Gastrocnemius medialis (tissue), 4 donors: ENCODE measurements around the gene SLC6A17. TPM values are rescaled to one million over a fixed set of nuclear protein-coding genes. Genes with fewer than 3 reads are reported as not detected.
A peak's percentile ranks its signal among the peaks of the same experiment; 100 is the strongest.

Source experiments
- ATAC-seq, 2 donors: fragments of 150-250 bp; one replicate each; pipeline ENCODE4 v1.9.1; 2016
- DNase-seq, 2 donors: peaks; one replicate each; pipeline ENCODE4 v3.0.0-alpha.2; 2019
- H3K27ac ChIP-seq, 4 donors: fragments of 200-600 bp; sonication (generic); 1 replicate in 1 of 4; 2 replicates in 3 of 4; pipeline ENCODE4 v1.5.1; 2016 to 2018; ENCODE audit warnings: mild to moderate bottlenecking in 2 of 4, moderate library complexity in 1 of 4
- H3K27me3 ChIP-seq, 3 donors: fragments of 200-600 bp; sonication (generic) in 2 of 3; 1 replicate in 1 of 3; 2 replicates in 2 of 3; pipeline versions ENCODE4 v1.5.1 to v1.6.0; 2016 to 2019; ENCODE audit warnings: mild to moderate bottlenecking in 1 of 3, moderate library complexity in 1 of 3
- H3K36me3 ChIP-seq, 2 donors: fragments of 200-600 bp; sonication (generic) in 1 of 2; one replicate each; pipeline ENCODE4 v1.5.1; 2017 to 2018
- H3K4me1 ChIP-seq, 2 donors: fragments of 200-600 bp; sonication (generic) in 1 of 2; one replicate each; pipeline ENCODE4 v1.5.1; 2016 to 2017; ENCODE audit warnings: mild to moderate bottlenecking in 2 of 2
- H3K4me3 ChIP-seq, 4 donors: fragments of 200-600 bp; sonication (generic) in 3 of 4; 1 replicate in 1 of 4; 2 replicates in 3 of 4; pipeline ENCODE4 v1.5.1; 2016 to 2019; ENCODE audit warnings: mild to moderate bottlenecking in 2 of 4
- H3K9me3 ChIP-seq, 3 donors: fragments of 200-600 bp; sonication (generic) in 2 of 3; 1 replicate in 1 of 3; 2 replicates in 2 of 3; pipeline ENCODE4 v1.5.1; 2016 to 2019
- POLR2A ChIP-seq, 2 donors: fragments of 450-650 bp; IDR thresholded peaks; one replicate each; pipeline ENCODE4 v1.6.1; 2017; ENCODE audit warnings: antibody characterized with exemption in 2 of 2, mild to moderate bottlenecking in 2 of 2, moderate library complexity in 2 of 2
- in situ Hi-C, 4 donors: fragments of 200-750 bp; cut with MboI; loops; one replicate each; pipeline versions ENCODE4 v1.15.0 to v1.8.0; 2017; ENCODE audit warnings: low sequenced_read_pairs in 4 of 4
- intact Hi-C: fragments of 100-400 bp; cut with DNase I; formaldehyde crosslinking; loops from one replicate; pipeline ENCODE4 v1.15.1; 2023; ENCODE audit warnings: low total_unique reads
- total RNA-seq, 4 donors: library from RNA; depleted of rRNA; stranded (reverse); fragments of >200 nt; gene quantifications; one replicate each; pipeline versions ENCODE4 v1.1.0 to v1.2.3, GENCODE V29; 2016
- TF ChIP-seq, protein P1 (sequence below), 5 experiments: fragments of 450-650 bp in 3 of 5; fragments of 200-600 bp in 2 of 5; sonication (generic) in 2 of 5; IDR thresholded peaks in 4 of 5; conservative IDR thresholded peaks in 1 of 5; 1 replicate in 4 of 5; 2 replicates in 1 of 5; pipeline ENCODE4 v1.5.1; 2016 to 2019; ENCODE audit warnings: antibody characterized with exemption in 5 of 5, mild to moderate bottlenecking in 3 of 5, moderate library complexity in 3 of 5

SLC6A17 gene
- under 1 TPM in 2 of 4 donors, not detected in 2; 0.02 to 0.03 TPM for total RNA-seq

DNA sequence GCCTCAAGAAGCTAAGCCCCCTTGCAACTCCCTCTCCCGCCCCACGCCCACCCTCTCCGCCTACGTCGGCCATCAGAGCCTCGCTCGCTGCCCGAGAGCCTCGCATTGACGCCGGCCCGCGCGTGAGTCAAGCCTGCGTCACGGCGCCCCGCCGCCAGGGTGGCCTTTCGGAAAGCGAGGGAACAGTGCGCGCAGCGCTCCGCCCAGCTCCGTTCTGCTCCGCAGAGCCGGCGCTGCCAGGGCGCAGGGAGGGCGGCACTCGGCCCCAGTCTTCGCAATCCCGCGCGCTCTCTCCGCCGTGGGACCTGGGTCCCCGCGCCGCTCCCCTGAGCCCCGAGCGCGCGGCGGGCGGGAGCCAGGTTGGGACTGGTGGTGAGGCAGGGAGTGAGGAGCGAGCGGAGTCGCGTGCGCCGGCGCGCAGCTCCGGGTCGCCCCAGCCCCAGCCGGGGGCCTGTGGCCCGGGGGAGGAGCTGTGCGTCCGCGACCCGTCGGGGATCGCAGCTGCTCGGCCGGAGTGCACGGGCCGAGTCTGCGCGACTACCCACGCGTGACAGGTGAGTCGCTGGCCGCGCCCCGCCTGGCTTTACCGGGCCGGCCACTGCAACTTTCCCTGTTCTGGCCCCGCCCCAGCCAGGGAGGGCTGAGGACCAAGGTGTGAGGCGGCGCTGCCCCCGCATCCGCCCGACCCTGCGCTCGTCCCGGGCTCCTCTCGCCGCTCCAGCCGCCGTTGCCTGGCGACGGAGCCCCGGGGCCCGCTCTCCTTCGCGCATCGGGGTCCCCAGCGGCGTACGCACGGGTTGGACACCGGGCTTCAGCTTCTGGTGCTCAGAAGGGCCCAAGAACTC is at the start of gene SLC6A17:
Gene SLC6A17 (plus strand): TSS at position 165 of the 845 bp plus-strand sequence. CDS start 16,436 bp downstream, outside the sequence.
- H3K9me3 ChIP-seq = no peaks in the 10 kb centered on the region
- no peak for DNase-seq
- peaks cover 0 to 3% of the 10 kb centered on the region in 2 donors for H3K4me1 ChIP-seq
- H3K27ac ChIP-seq = no peak within 1 kb of the TSS
- intact Hi-C loops = no loop called here
- in situ Hi-C loops = no loop called here
- H3K36me3 ChIP-seq = no peaks in the 10 kb centered on the region
- ATAC-seq = no peak
- no peak for TF ChIP-seq POLR2A (IDR thresholded peaks at IDR 0.05)
- TF ChIP-seq, protein P1, sequence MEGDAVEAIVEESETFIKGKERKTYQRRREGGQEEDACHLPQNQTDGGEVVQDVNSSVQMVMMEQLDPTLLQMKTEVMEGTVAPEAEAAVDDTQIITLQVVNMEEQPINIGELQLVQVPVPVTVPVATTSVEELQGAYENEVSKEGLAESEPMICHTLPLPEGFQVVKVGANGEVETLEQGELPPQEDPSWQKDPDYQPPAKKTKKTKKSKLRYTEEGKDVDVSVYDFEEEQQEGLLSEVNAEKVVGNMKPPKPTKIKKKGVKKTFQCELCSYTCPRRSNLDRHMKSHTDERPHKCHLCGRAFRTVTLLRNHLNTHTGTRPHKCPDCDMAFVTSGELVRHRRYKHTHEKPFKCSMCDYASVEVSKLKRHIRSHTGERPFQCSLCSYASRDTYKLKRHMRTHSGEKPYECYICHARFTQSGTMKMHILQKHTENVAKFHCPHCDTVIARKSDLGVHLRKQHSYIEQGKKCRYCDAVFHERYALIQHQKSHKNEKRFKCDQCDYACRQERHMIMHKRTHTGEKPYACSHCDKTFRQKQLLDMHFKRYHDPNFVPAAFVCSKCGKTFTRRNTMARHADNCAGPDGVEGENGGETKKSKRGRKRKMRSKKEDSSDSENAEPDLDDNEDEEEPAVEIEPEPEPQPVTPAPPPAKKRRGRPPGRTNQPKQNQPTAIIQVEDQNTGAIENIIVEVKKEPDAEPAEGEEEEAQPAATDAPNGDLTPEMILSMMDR (IDR thresholded peaks at IDR 0.05 in 4 of 5, conservative IDR thresholded peaks at IDR 0.05 in 1 of 5) = no peak
- H3K27me3 ChIP-seq = peaks cover 43 to 49% (median 47%) of the 10 kb centered on the region in 3 donors
- peak within 1 kb of the TSS in 2 of 4 donors; percentile 6 to 25 for H3K4me3 ChIP-seq

DNA sequence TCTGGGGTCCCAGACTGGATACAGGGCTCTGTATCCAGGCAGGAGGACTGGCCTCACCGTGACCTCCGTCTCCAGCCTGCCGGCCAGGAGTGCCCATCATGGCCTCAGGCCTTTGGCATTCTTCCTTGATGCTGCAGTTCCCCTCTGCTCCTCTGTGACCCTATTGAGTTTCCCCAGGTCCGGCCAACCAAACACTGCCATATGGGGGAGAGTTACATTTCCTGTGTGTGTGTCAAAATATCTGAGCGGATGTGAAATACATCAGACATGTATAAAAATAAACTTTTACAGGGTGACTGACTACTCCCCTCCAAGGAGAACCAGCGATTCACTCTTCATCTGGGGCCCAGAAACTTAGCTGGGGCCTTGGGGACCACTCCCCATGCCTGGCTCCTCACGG is 48.2 kb upstream of the SLC6A17 start:
- no peak for ATAC-seq
- H3K4me1 ChIP-seq = no peaks in the 10 kb centered on the region

DNA sequence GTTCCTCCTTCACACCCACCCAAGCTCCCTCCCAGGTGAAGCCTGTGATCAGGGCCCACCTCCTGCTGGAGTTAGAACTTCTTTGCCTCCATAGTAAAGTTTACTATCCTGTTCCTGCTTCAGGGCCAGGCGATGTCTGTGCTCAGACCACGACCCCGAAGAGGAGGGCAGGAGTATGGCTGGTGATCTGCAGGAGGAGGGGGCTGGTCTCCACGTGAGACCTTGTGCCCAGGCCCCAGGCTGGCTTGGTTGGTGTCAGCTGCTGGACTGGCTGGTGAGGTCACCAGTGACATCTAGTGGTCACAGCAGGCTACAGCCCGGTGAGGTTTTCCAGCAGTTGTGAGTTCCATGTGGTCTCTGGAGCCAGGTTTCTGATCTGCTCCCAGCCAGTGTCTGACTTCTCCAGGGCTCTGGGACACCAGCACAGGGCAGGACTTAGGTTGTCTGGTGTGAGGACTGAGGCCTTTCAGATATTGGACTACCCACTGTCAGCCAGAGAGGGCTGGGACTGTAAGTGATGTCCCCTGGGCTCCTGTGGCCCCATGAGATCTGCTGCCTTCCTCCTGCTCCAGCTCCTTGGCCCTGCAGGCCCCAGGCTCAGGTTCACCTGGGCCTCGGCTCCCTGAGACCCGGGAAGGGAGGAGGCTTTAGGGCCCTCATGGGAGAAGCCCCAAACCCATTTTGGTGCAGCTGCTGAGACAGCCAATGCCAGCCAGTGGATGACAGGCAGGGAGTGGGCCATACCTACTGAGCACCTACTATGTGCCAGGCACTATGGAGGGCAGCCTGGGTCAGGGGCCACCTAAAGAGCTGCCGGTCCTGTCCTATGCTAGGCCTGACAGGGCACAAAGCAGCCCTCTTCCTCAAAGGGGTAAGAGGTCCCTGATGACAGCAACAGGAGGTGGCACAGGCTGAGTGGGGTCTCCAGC is 44.0 kb upstream of the SLC6A17 start:
- H3K4me1 ChIP-seq = no peaks in the 10 kb centered on the region
- H3K27me3 ChIP-seq = peaks cover 0 to 5% (median 0%) of the 10 kb centered on the region in 3 donors
- no peak overlapping the region for H3K27ac ChIP-seq
- intact Hi-C loops (loop anchor here (1.0 kb wide), 2 partner anchors 53 to 77 kb away; no protein-coding TSS in a partner anchor), in situ Hi-C loops (loop anchor here (5.0 to 10.0 kb wide), 2 partner anchors 51 to 54 kb away; no protein-coding TSS in a partner anchor)
- peak; percentile 33 to 55 for DNase-seq
- TF ChIP-seq POLR2A (IDR thresholded peaks at IDR 0.05) = no peak
- TF ChIP-seq, protein P1 (IDR thresholded peaks at IDR 0.05 in 4 of 5, conservative IDR thresholded peaks at IDR 0.05 in 1 of 5) = peak; percentile 71 to 95 (median 82)
- no peak overlapping the region for H3K4me3 ChIP-seq
- ATAC-seq = peak; percentile 83 to 87
- H3K9me3 ChIP-seq = no peaks in the 10 kb centered on the region
- no peaks in the 10 kb centered on the region for H3K36me3 ChIP-seq

More for the DNA sequence above, 48.2 kb upstream of the SLC6A17 start:
- no peak for DNase-seq
- H3K4me3 ChIP-seq = no peak overlapping the region
- H3K27ac ChIP-seq = no peak overlapping the region
- no peaks in the 10 kb centered on the region for H3K27me3 ChIP-seq
- H3K36me3 ChIP-seq = no peaks in the 10 kb centered on the region
- in situ Hi-C loops = loop anchor here in 2 of 4 donors (10.0 kb wide), 1 partner anchor 47 kb away; no protein-coding TSS in a partner anchor
- intact Hi-C loops = no loop called here
- H3K9me3 ChIP-seq = no peaks in the 10 kb centered on the region
- TF ChIP-seq, protein P1 (IDR thresholded peaks at IDR 0.05 in 4 of 5, conservative IDR thresholded peaks at IDR 0.05 in 1 of 5) = no peak
- TF ChIP-seq POLR2A (IDR thresholded peaks at IDR 0.05) = no peak

DNA sequence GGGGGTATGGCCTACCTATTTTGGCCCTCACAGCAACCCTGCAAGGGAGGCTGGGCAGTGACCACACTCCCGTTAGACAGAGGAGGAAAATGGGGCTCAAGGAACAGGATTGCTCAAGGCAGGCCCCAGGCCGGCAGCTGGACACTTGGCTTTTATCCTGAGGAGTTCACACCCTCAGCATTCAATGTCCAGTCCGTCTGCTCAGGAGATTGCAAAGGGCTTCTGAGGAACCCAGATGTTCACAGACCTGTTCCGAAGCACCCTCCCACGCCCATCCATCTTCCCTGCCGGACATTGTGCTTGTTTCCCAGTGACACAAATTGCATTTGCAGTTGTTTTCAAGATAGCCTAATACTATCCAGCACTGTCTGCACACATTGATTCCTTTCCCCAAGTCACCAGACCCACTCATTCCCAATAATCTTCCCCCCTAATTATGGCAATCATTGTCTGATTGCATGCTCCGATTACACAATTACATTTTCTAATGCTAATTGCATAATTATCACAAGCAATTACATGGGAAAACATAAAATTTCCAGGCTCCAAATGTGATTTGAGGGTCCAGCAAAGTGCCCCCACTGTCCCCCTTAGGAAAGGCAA is 42.3 kb upstream of the SLC6A17 start:
- DNase-seq = no peak
- ATAC-seq = no peak
- no peak overlapping the region for H3K27ac ChIP-seq
- no peaks in the 10 kb centered on the region for H3K36me3 ChIP-seq
- H3K27me3 ChIP-seq = peaks cover 0 to 5% (median 0%) of the 10 kb centered on the region in 3 donors
- in situ Hi-C loops (loop anchor here (5.0 to 10.0 kb wide), 2 partner anchors 53 to 56 kb away; no protein-coding TSS in a partner anchor), intact Hi-C loops (no loop called here)
- no peaks in the 10 kb centered on the region for H3K9me3 ChIP-seq
- H3K4me1 ChIP-seq = no peaks in the 10 kb centered on the region
- TF ChIP-seq, protein P1 (IDR thresholded peaks at IDR 0.05 in 4 of 5, conservative IDR thresholded peaks at IDR 0.05 in 1 of 5) = no peak
- no peak for TF ChIP-seq POLR2A (IDR thresholded peaks at IDR 0.05)
- no peak overlapping the region for H3K4me3 ChIP-seq
